ENCODE results near the gene SYCP1.
"Not testable (repeated sequence)": the region's sequence is repeated elsewhere in the genome, so short reads cannot be mapped to it uniquely, and the experiment has no call there.

The SYCP1 gene

GRCh38 chr1:114982251-114982650 lies 127.6 kb downstream of the SYCP1 start:
- DNase-seq = no peak

- DNase-seq = no peak
Observed at GRCh38 chr1:114986286-114986685, 131.6 kb downstream of the SYCP1 start.

- DNase-seq = no peak
Observed at GRCh38 chr1:114988095-114988494, 133.4 kb downstream of the SYCP1 start.

- DNase-seq = no peak
Observed at GRCh38 chr1:114997510-114998289, 143.0 kb downstream of the SYCP1 start.

GRCh38 chr1:115006191-115006590 lies 151.5 kb downstream of the SYCP1 start:
- no peak for DNase-seq

- no peak for DNase-seq
Observed at GRCh38 chr1:115012006-115012405, 157.3 kb downstream of the SYCP1 start.

GRCh38 chr1:115012434-115012833 lies 157.8 kb downstream of the SYCP1 start:
- DNase-seq = no peak

GRCh38 chr1:115013792-115014191 lies 159.1 kb downstream of the SYCP1 start:
- no peak for DNase-seq

- not testable (repeated sequence) for DNase-seq
Observed at GRCh38 chr1:115019549-115019948, 164.9 kb downstream of the SYCP1 start.

- DNase-seq = no peak
Observed at GRCh38 chr1:115021145-115021544, 166.5 kb downstream of the SYCP1 start.

- DNase-seq = no peak
Observed at GRCh38 chr1:115023593-115023992, 168.9 kb downstream of the SYCP1 start.

GRCh38 chr1:115029526-115029925 lies 174.9 kb downstream of the SYCP1 start, which contains the start of gene TSHB:
Gene TSHB (plus strand): TSS chr1:115029826. CDS start chr1:115033363, 3,537 bp downstream.
- DNase-seq = no peak

GRCh38 chr1:115031595-115031994 lies 176.9 kb downstream of the SYCP1 start:
- no peak for DNase-seq

- DNase-seq = no peak
Observed at GRCh38 chr1:115035652-115036051, 181.0 kb downstream of the SYCP1 start.

GRCh38 chr1:115036814-115037507 lies 182.3 kb downstream of the SYCP1 start:
- no peak for DNase-seq

GRCh38 chr1:115040501-115040900 lies 185.8 kb downstream of the SYCP1 start:
- DNase-seq = no peak

GRCh38 chr1:115041654-115042053 lies 187.0 kb downstream of the SYCP1 start:
- no peak for DNase-seq
